Measurements from ENCODE around the gene PLOD1. TPM values are rescaled to one million over a fixed set of nuclear protein-coding genes. Genes with fewer than 3 reads are reported as not detected.

PLOD1 gene
- polyA plus RNA-seq, 1 donor (not counting 4 experiments of a cell fraction or from before 2014, with no cell fraction given) = 63.6 TPM

DNA sequence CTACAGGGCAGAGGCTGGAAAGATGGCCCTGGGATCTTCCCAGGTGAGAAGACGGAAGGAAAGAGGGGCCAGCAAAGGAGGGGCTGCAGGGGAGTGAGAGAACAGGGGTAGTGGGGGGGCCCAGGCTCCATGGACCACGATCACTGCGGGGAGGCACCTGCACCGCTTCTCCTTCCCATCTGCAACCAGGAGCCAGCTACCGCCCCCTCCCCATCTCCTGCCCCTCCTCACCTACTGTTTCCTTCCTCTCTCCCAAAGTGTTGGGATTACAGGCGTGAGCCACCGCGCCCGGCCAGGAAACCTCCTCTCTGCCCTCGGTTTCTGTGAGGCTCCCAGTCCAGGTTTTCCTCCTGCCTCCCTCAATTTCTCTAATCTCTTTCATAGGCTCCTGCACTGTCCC, 27.6 kb upstream of the PLOD1 start:
- H4K20me1 ChIP-seq (ENCODE audit: control insufficient read depth, extremely low read depth, insufficient read depth, low read length) = no peaks in the 10 kb centered on the region

GRCh38 chr1:11907275-11908094, 27.0 kb upstream of the PLOD1 start:
- Histone ChIP-seq H3K9me1 (ENCODE audit: control insufficient read depth, extremely low read depth, insufficient read depth, low read length) (no peaks in the 10 kb centered on the region), H3K9me3 (ENCODE audit: control insufficient read depth, low read depth, low read length) (no peaks in the 10 kb centered on the region), H3K4me1 (ENCODE audit: control insufficient read depth, extremely low read depth, insufficient read depth, low read length) (peaks cover 3% of the 10 kb centered on the region), H3K9ac (ENCODE audit: control insufficient read depth, extremely low read depth, insufficient read depth, low read length) (peak overlapping the region; percentile 85), H3K4me2 (ENCODE audit: control insufficient read depth, extremely low read depth, insufficient read depth, low read depth, low read length) (peak overlapping the region; percentile 68), H3K79me2 (ENCODE audit: control insufficient read depth, insufficient read depth, low read length) (no peaks in the 10 kb centered on the region), H3K27me3 (ENCODE audit: control insufficient read depth, extremely low read depth, insufficient read depth, low read length) (no peaks in the 10 kb centered on the region), H3K36me3 (ENCODE audit: control insufficient read depth in 2 of 2, extremely low read depth in 1 of 2, insufficient read depth in 2 of 2, low read length in 2 of 2) (no peaks in the 10 kb centered on the region), H3K4me3 (ENCODE audit: control insufficient read depth in 2 of 3, extremely low read depth in 1 of 3, insufficient read depth in 2 of 3, low read depth in 1 of 3, low read length in 3 of 3) (no peak overlapping the region), H3K27ac (ENCODE audit: control insufficient read depth, insufficient read depth, low read length) (peak overlapping the region; percentile 99), H2AFZ (ENCODE audit: control insufficient read depth, low read length) (peak overlapping the region; percentile 31), H4K20me1 (ENCODE audit: control insufficient read depth, extremely low read depth, insufficient read depth, low read length) (no peaks in the 10 kb centered on the region)
- DNase-seq (ENCODE audit: low read depth, low spot score) (peak; percentile 81), FAIRE-seq (peak; percentile 5)
- TF ChIP-seq, protein P1, sequence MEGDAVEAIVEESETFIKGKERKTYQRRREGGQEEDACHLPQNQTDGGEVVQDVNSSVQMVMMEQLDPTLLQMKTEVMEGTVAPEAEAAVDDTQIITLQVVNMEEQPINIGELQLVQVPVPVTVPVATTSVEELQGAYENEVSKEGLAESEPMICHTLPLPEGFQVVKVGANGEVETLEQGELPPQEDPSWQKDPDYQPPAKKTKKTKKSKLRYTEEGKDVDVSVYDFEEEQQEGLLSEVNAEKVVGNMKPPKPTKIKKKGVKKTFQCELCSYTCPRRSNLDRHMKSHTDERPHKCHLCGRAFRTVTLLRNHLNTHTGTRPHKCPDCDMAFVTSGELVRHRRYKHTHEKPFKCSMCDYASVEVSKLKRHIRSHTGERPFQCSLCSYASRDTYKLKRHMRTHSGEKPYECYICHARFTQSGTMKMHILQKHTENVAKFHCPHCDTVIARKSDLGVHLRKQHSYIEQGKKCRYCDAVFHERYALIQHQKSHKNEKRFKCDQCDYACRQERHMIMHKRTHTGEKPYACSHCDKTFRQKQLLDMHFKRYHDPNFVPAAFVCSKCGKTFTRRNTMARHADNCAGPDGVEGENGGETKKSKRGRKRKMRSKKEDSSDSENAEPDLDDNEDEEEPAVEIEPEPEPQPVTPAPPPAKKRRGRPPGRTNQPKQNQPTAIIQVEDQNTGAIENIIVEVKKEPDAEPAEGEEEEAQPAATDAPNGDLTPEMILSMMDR (optimal IDR thresholded peaks at IDR 0.05 in 1 of 3, IDR thresholded peaks at IDR 0.05 in 1 of 3, conservative IDR thresholded peaks at IDR 0.05 in 1 of 3; ENCODE audit: extremely low read depth in 1 of 3, insufficient read depth in 2 of 3, low read length in 3 of 3) = peak; percentile 77 to 83 (median 79)
- TF ChIP-seq EZH2 (IDR thresholded peaks at IDR 0.05; ENCODE audit: low read length) = no peak
- dilution Hi-C loops (cut with MboI; ENCODE audit: extremely low pct_ligation_motif_present, low sequenced_read_pairs) = no loop called here

More for the DNA sequence above, 27.6 kb upstream of the PLOD1 start:
- Histone ChIP-seq H3K4me1 (ENCODE audit: control insufficient read depth, extremely low read depth, insufficient read depth, low read length) (peaks cover 3% of the 10 kb centered on the region), H3K79me2 (ENCODE audit: control insufficient read depth, insufficient read depth, low read length) (no peaks in the 10 kb centered on the region), H3K9me1 (ENCODE audit: control insufficient read depth, extremely low read depth, insufficient read depth, low read length) (no peaks in the 10 kb centered on the region), H3K27me3 (ENCODE audit: control insufficient read depth, extremely low read depth, insufficient read depth, low read length) (no peaks in the 10 kb centered on the region), H3K4me2 (ENCODE audit: control insufficient read depth, extremely low read depth, insufficient read depth, low read depth, low read length) (no peak overlapping the region), H2AFZ (ENCODE audit: control insufficient read depth, low read length) (no peak overlapping the region), H3K27ac (ENCODE audit: control insufficient read depth, insufficient read depth, low read length) (no peak overlapping the region), H3K9ac (ENCODE audit: control insufficient read depth, extremely low read depth, insufficient read depth, low read length) (no peak overlapping the region), H3K36me3 (ENCODE audit: control insufficient read depth in 2 of 2, extremely low read depth in 1 of 2, insufficient read depth in 2 of 2, low read length in 2 of 2) (no peaks in the 10 kb centered on the region), H3K4me3 (ENCODE audit: control insufficient read depth in 2 of 3, extremely low read depth in 1 of 3, insufficient read depth in 2 of 3, low read depth in 1 of 3, low read length in 3 of 3) (no peak overlapping the region), H3K9me3 (ENCODE audit: control insufficient read depth, low read depth, low read length) (no peaks in the 10 kb centered on the region)
- dilution Hi-C loops (cut with MboI; ENCODE audit: extremely low pct_ligation_motif_present, low sequenced_read_pairs) = no loop called here
- TF ChIP-seq EZH2 (IDR thresholded peaks at IDR 0.05; ENCODE audit: low read length) = no peak
- TF ChIP-seq, protein P1 (optimal IDR thresholded peaks at IDR 0.05 in 1 of 3, IDR thresholded peaks at IDR 0.05 in 1 of 3, conservative IDR thresholded peaks at IDR 0.05 in 1 of 3; ENCODE audit: extremely low read depth in 1 of 3, insufficient read depth in 2 of 3, low read length in 3 of 3) = no peak
- FAIRE-seq (no peak), DNase-seq (ENCODE audit: low read depth, low spot score) (no peak)
